Suprapubic skin (tissue), 3 donors: ENCODE results near the gene PLEKHF1.

ENCODE experiments used
- CTCF ChIP-seq, 2 donors: fragments of 200-600 bp in 1 of 2; fragments of 450-650 bp in 1 of 2; sonication (generic) in 1 of 2; IDR thresholded peaks; one replicate each; pipeline ENCODE4 v1.5.1; 2016 to 2019; ENCODE audit warnings: antibody characterized with exemption in 2 of 2, mild to moderate bottlenecking in 1 of 2, moderate library complexity in 1 of 2
- POLR2A ChIP-seq, 2 donors: fragments of 450-650 bp; IDR thresholded peaks; one replicate each; pipeline ENCODE4 v1.6.1; 2017; ENCODE audit warnings: antibody characterized with exemption in 2 of 2, mild to moderate bottlenecking in 2 of 2, moderate library complexity in 2 of 2

- TF ChIP-seq CTCF (IDR thresholded peaks at IDR 0.05), result no peak
- no peak for TF ChIP-seq POLR2A (IDR thresholded peaks at IDR 0.05)
Observed at GRCh38 chr19:29660835-29661234, 4.4 kb upstream of the PLEKHF1 start.
